HCT116 (cell line): ENCODE measurements around the gene TIMD4. TPM values are rescaled to one million over a fixed set of nuclear protein-coding genes. Genes with fewer than 3 reads are reported as not detected.
A peak's percentile ranks its signal among the peaks of the same experiment; 100 is the strongest.

Experiments
- ATAC-seq: fragments of 200-7000 bp; cut with Tn5 transposase; 2 replicates; pipeline ENCODE4 v1.9.1; 2020; ENCODE audit warnings: mild to moderate bottlenecking, moderate library complexity
- BruUV-seq: library from RNA; stranded (reverse); fragments of 400-500 nt; replicated peaks from 2 replicates; lab custom pipeline; 2021; lab: Mats Ljungman, UMichigan
- CTCF ChIA-PET: fragments of 300-600 bp; sonication (Branson Sonifier 250); formaldehyde crosslinking; loops from one replicate; lab custom pipeline; 2021; ENCODE audit warnings: antibody characterized with exemption; lab: Charles Lee
- POLR2A ChIA-PET: fragments of 300-600, 350-600 bp; sonication (Branson Sonifier 250); formaldehyde crosslinking; loops from one replicate; lab custom pipeline; 2021; ENCODE audit warnings: antibody characterized with exemption; lab: Charles Lee
- RAD21 ChIA-PET, 2 experiments: fragments of 300-600 bp; sonication (Branson Sonifier 250); formaldehyde crosslinking; loops; one replicate each; lab custom pipeline; 2023; ENCODE audit warnings: low total read pairs in 2 of 2; ENCODE audit not compliant: uncharacterized antibody in 2 of 2, unreplicated experiment in 2 of 2, low non-redundant PET in 1 of 2; lab: Charles Lee
- DNase-seq: peaks from one replicate; pipeline ENCODE4 v3.0.0-alpha.2; 2010; ENCODE audit warnings: low read depth, low spot score
- H2AFZ ChIP-seq: fragments of 200-600 bp; shearing (Covaris generic), sonication (generic); 2 replicates; pipeline ENCODE4 v1.6.1; 2017; ENCODE audit warnings: low read depth, mixed run types, mixed read lengths, antibody characterized with exemption, low read length; ENCODE audit not compliant: poor library complexity, severe bottlenecking
- H3K27ac ChIP-seq: 2 replicates; pipeline ENCODE4 v1.5.1; 2012; ENCODE audit warnings: low read depth, low read length
- H3K27me3 ChIP-seq: fragments of 200-600 bp; sonication (generic); 2 replicates; pipeline ENCODE4 v1.6.1; 2016; ENCODE audit warnings: mixed run types, low read length, mixed read lengths; ENCODE audit not compliant: insufficient read depth
- H3K36me3 ChIP-seq, 2 experiments: fragments of 200-500 bp in 1 of 2; fragments of 200-600 bp in 1 of 2; sonication (Bioruptor generic) in 1 of 2; sonication (generic) in 1 of 2; 2 replicates each; pipeline versions ENCODE4 v1.5.1 to v1.6.1; 2014 to 2016; ENCODE audit warnings: low read length in 2 of 2, inconsistent platforms in 1 of 2, mixed read lengths in 1 of 2, mixed run types in 1 of 2; ENCODE audit not compliant: insufficient read depth in 2 of 2, control insufficient read depth in 1 of 2
- H3K4me1 ChIP-seq, 2 experiments: fragments of 200-600 bp in 1 of 2; sonication (generic) in 1 of 2; 2 replicates each; pipeline versions ENCODE4 v1.5.1 to v1.6.1; 2012 to 2017; ENCODE audit warnings: low read length in 2 of 2, inconsistent platforms in 1 of 2, mild to moderate bottlenecking in 1 of 2, mixed read lengths in 1 of 2, mixed run types in 1 of 2, moderate library complexity in 1 of 2; ENCODE audit not compliant: insufficient read depth in 2 of 2, control insufficient read depth in 1 of 2
- H3K4me2 ChIP-seq: fragments of 200-600 bp; sonication (generic); 2 replicates; pipeline ENCODE4 v1.6.1; 2017; ENCODE audit warnings: mixed run types, low read length, mixed read lengths
- H3K4me3 ChIP-seq, 2 experiments: fragments of 200-600 bp in 1 of 2; sonication (generic) in 1 of 2; replicated peaks in 1 of 2; 2 replicates each; pipeline ENCODE4 v1.5.1; 2011 to 2016; ENCODE audit warnings: low read length in 2 of 2, control low read depth in 1 of 2, low read depth in 1 of 2, mild to moderate bottlenecking in 1 of 2, mixed read lengths in 1 of 2, mixed run types in 1 of 2
- H3K79me2 ChIP-seq: fragments of 200-600 bp; sonication (generic); 2 replicates; pipeline ENCODE4 v1.6.1; 2017; ENCODE audit warnings: mild to moderate bottlenecking, mixed run types, low read length, moderate library complexity, mixed read lengths; ENCODE audit not compliant: insufficient read depth
- H3K9ac ChIP-seq: fragments of 200-600 bp; sonication (generic); 2 replicates; pipeline ENCODE4 v1.6.1; 2016; ENCODE audit warnings: low read length, mixed read lengths
- H3K9me2 ChIP-seq: fragments of 200-600 bp; sonication (generic), shearing (Covaris generic); 2 replicates; pipeline ENCODE4 v1.6.1; 2017; ENCODE audit warnings: mixed run types, mild to moderate bottlenecking, moderate library complexity; ENCODE audit not compliant: insufficient read depth
- H3K9me3 ChIP-seq, 2 experiments: fragments of 200-500 bp in 1 of 2; fragments of 200-600 bp in 1 of 2; sonication (Bioruptor generic) in 1 of 2; sonication (generic) in 1 of 2; 2 replicates each; pipeline ENCODE4 v1.6.1; 2014 to 2017; ENCODE audit warnings: low read length in 2 of 2, mixed read lengths in 2 of 2, inconsistent platforms in 1 of 2, low read depth in 1 of 2, mild to moderate bottlenecking in 1 of 2, mixed run types in 1 of 2, moderate library complexity in 1 of 2; ENCODE audit not compliant: control insufficient read depth in 1 of 2, insufficient read depth in 1 of 2
- H4K20me1 ChIP-seq: fragments of 200-600 bp; sonication (generic), shearing (Covaris generic); 2 replicates; pipeline ENCODE4 v1.6.1; 2017; ENCODE audit warnings: mixed run types, mild to moderate bottlenecking, moderate library complexity; ENCODE audit not compliant: insufficient read depth
- CBX3 ChIP-seq: IDR thresholded peaks from 2 replicates; pipeline ENCODE4 v1.6.1; 2012; ENCODE audit warnings: low read depth
- CEBPB ChIP-seq: IDR thresholded peaks from 2 replicates; pipeline ENCODE4 v1.6.1; 2012; ENCODE audit warnings: low read depth
- CTCF ChIP-seq, 3 experiments: fragments of 200-600 bp in 1 of 3; sonication (generic) in 1 of 3; IDR thresholded peaks in 2 of 3; conservative IDR thresholded peaks in 1 of 3; 2 replicates each; pipeline ENCODE4 v1.5.1; 2012 to 2017; ENCODE audit warnings: low read depth in 2 of 3, low read length in 2 of 3, antibody characterized with exemption in 1 of 3, borderline replicate concordance in 1 of 3, control low read depth in 1 of 3, mild to moderate bottlenecking in 1 of 3, mixed read lengths in 1 of 3, mixed run types in 1 of 3, moderate library complexity in 1 of 3; ENCODE audit not compliant: insufficient read depth in 1 of 3
- ELF1 ChIP-seq: IDR thresholded peaks from 2 replicates; pipeline ENCODE4 v1.6.1; 2012; ENCODE audit warnings: low read depth, borderline replicate concordance
- FOSL1 ChIP-seq: IDR thresholded peaks from 2 replicates; pipeline ENCODE4 v1.6.1; 2012; ENCODE audit warnings: low read depth
- RAD21 ChIP-seq: IDR thresholded peaks from 2 replicates; pipeline ENCODE4 v1.6.1; 2012; ENCODE audit warnings: low read depth, mild to moderate bottlenecking
- YY1 ChIP-seq: IDR thresholded peaks from 2 replicates; pipeline ENCODE4 v1.6.1; 2011; ENCODE audit warnings: low read length, low read depth, moderate library complexity, mild to moderate bottlenecking; ENCODE audit not compliant: insufficient replicate concordance; ENCODE audit errors: extremely low read depth
- ZBTB33 ChIP-seq: IDR thresholded peaks from 2 replicates; pipeline ENCODE4 v1.6.1; 2011; ENCODE audit warnings: mild to moderate bottlenecking, low read length, moderate library complexity; ENCODE audit not compliant: insufficient replicate concordance; ENCODE audit errors: extremely low read depth
- intact Hi-C: fragments of 100-400 bp; cut with micrococcal nuclease; formaldehyde crosslinking; loops from 2 replicates; pipeline ENCODE4 v1.10.0; 2022
- total RNA-seq: library from RNA; stranded (reverse); gene quantifications from one replicate; pipeline ENCODE4 v1.2.1, GENCODE V29; 2021; ENCODE audit not compliant: unreplicated experiment

The TIMD4 gene
- total RNA-seq, 1 experiment from 2014 or later: not detected

DNA sequence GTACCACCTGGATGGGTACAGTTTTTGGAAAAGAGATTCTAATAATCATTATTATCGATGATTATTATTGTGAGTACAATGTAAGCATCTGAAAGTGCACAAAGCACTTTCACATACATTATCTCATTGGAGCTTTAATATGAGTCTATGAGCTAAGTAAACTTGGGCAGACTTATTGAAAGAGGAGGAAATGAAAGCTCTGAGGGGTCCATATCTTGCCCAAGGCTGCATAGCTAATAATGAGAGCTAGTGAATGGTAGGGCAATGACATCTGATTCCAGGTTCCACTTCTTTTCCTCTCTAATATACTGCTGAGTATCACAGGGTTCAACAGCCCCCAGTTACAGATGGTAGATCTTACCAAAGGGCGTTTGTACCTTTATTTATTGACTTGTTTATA is 26.1 kb downstream of the TIMD4 start (continued):
- TF ChIP-seq ZBTB33 (no peak), CBX3 (no peak)

DNA sequence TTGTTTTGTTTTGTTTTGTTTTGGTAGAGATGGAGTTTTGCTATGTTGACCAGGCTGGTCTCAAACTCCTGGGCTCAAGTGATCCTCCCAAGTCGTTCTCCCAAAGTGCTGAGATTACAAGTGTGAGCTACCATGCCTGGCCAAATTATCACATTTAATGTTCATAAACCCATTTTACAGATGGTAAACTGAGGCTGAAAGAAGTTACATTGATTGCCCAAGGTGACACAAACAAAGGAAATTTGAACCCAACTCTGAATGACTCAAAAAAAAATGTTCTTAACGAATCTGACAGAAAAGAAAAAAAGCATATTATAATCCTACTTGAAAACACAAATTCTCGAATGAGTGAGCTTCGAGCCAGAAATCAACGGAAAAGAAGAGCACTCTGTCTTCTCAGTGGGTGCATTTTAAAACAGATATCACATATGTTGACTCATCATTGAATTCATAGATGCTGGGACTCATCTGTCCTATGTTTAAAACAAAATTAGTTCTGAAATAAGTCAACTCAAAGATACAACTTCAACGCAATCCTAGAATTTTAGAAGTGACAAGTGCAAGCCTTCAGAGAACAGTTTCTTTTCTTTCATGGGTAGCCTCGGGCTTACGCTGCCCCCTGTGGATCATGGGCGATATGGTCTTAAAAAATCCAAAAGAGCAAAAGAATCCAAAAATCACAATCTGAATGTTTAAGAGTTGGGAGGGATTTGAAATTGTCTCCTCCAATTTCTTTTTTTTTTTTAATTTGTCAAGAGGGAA is 28.4 kb downstream of the TIMD4 start:
- no peaks in the 10 kb centered on the region for H3K9me2 ChIP-seq
- ChIA-PET RAD21 (no interaction called here), CTCF (interaction anchor here (1.6 kb wide), 1 partner anchor 197 kb away, joined by 3 read pairs; no protein-coding TSS in a partner anchor), POLR2A (no interaction called here)
- H3K4me1 ChIP-seq: no peaks in the 10 kb centered on the region
- no peaks in the 10 kb centered on the region for H3K79me2 ChIP-seq
- BruUV-seq: no TSS peak
- peaks cover 4% of the 10 kb centered on the region; the same call in 1 of the 2 replicates for H3K27me3 ChIP-seq
- no peak overlapping the region for H3K4me3 ChIP-seq
- no peak overlapping the region for H3K4me2 ChIP-seq
- no peaks in the 10 kb centered on the region for H3K9me3 ChIP-seq
- intact Hi-C loops: no loop called here
- no peak overlapping the region for H3K27ac ChIP-seq
- H3K9ac ChIP-seq: no peak overlapping the region
- peak; percentile 23 to 68 (median 54); a peak in 5 of 6 replicates for TF ChIP-seq CTCF (IDR thresholded peaks at IDR 0.05 in 2 of 3, conservative IDR thresholded peaks at IDR 0.05 in 1 of 3; ENCODE audit: borderline replicate concordance in 1 of 3, insufficient read depth in 1 of 3, low read depth in 2 of 3, low read length in 2 of 3)
- no peak for TF ChIP-seq CBX3
- no peak for TF ChIP-seq FOSL1
- TF ChIP-seq CEBPB: no peak
- TF ChIP-seq ELF1: no peak
- TF ChIP-seq RAD21: peak; percentile 50
- no peak for TF ChIP-seq YY1
- H4K20me1 ChIP-seq: no peaks in the 10 kb centered on the region
- DNase-seq (peak; percentile 7), ATAC-seq (peak; percentile 52)
- no peaks in the 10 kb centered on the region for H3K36me3 ChIP-seq
- H2AFZ ChIP-seq: no peak overlapping the region
